DOHH2 (cell line): ENCODE measurements around the gene XRCC1.

ENCODE experiments used
- EZH2phosphoT487 ChIP-seq: fragments of 200-600 bp; sonication (generic); IDR thresholded peaks from 2 replicates; pipeline ENCODE4 v1.6.1; 2017; ENCODE audit warnings: borderline replicate concordance, mild to moderate bottlenecking, antibody characterized with exemption, low read length, moderate library complexity, mixed read lengths
- TF ChIP-seq, protein P1 (sequence below): fragments of 200-600 bp; sonication (generic); IDR thresholded peaks from one replicate; pipeline ENCODE4 v1.5.1; 2014; ENCODE audit warnings: antibody characterized with exemption, mild to moderate bottlenecking, low read depth, low read length; ENCODE audit not compliant: poor library complexity, severe bottlenecking

DNA sequence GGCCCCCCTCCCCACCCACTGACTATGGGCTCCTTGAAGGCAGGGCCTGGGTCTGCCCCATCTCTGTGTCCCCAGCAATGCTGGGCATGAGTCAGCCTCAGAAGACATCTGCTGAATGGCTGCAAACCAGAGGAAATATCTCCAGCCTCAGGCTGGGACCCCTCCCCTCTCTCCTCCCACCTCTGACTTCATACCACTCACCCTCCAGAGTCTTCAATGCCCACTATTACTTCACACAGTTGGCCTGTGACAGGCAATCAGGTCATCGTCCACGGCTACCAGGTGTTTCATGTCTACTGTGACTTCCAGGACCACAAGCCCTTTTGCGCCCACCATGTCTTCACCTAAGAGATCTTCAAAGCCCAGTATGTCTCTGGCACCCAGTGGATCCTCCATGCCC lies 36.5 kb upstream of the XRCC1 start, which contains the start of gene SRRM5:
- TF ChIP-seq, protein P1, sequence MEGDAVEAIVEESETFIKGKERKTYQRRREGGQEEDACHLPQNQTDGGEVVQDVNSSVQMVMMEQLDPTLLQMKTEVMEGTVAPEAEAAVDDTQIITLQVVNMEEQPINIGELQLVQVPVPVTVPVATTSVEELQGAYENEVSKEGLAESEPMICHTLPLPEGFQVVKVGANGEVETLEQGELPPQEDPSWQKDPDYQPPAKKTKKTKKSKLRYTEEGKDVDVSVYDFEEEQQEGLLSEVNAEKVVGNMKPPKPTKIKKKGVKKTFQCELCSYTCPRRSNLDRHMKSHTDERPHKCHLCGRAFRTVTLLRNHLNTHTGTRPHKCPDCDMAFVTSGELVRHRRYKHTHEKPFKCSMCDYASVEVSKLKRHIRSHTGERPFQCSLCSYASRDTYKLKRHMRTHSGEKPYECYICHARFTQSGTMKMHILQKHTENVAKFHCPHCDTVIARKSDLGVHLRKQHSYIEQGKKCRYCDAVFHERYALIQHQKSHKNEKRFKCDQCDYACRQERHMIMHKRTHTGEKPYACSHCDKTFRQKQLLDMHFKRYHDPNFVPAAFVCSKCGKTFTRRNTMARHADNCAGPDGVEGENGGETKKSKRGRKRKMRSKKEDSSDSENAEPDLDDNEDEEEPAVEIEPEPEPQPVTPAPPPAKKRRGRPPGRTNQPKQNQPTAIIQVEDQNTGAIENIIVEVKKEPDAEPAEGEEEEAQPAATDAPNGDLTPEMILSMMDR = no peak
- TF ChIP-seq EZH2phosphoT487 = no peak
